Regular cardiac myocyte (primary cell): ENCODE results near the gene FAHD2B. TPM values are rescaled to one million over a fixed set of nuclear protein-coding genes. Genes with fewer than 3 reads are reported as not detected.

ENCODE experiments used
- total RNA-seq: library from RNA; depleted of rRNA; stranded (reverse); fragments of >200 nt; gene quantifications from 2 replicates; pipeline ENCODE4 v1.2.3, GENCODE V29; 2014

The FAHD2B gene
- 2.7 and 3.7 TPM in 2 replicates for total RNA-seq

GRCh38 chr2:97094772-97095611 lies at the start of gene FAHD2B:
TSS of gene FAHD2B (minus strand) at chr2:97094882. CDS start at chr2:97091706, 3,176 bp downstream.

DNA sequence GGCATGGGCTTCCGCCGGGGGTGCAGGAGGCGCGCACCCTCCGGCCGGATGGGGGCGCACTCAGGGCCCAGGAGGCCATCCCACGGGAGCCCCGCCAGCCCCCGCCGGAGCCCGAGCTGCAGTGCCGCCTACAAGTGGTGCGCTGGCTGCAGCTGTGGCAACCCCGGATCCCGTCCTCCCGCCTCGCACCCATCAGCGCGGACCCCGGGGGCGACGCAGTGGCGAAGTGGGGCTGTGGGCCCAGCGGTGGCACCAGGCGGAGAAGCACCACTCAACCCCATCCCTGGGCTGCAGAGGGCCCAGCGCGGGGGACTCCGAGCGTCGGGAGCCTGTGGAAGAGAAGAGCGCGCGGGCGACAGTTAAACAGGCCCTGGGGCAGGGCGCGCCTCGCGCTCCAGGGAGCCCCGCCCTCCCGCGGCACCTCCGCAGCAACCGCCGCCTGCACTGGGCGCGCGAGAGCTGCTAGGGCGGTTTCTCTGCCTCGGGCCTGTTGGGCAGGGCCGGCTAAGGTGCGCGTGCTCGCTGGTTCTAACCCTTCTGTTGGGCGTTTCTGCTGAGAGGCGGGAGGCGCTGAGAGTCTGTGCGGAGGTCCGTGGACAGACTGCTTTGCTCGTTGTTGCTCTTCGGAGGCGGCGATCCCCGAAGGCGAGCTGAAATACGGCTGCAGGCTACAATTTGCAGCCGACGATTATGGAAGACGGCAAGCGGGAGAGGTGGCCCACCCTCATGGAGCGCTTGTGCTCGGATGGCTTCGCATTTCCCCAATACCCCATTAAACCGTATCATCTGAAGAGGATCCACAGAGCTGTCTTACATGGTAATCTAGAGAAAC lies 18.6 kb upstream of the FAHD2B start, which contains the start of gene ANKRD36:
TSS of gene ANKRD36 (plus strand) at position 104 of the 832 bp plus-strand sequence. CDS start at position 691, 587 bp downstream.

Other genes starting within 250 kb of the FAHD2B start
- 3.4 and 14.2 TPM in 2 replicates for gene ANKRD39, start 236.9 kb downstream of the FAHD2B start, total RNA-seq
- gene SEMA4C, start 224.8 kb downstream of the FAHD2B start, total RNA-seq = 15.8 and 24.7 TPM in 2 replicates
- not detected in 2 replicates for gene FAM178B, start 108.3 kb downstream of the FAHD2B start, total RNA-seq
- 21.1 and 24.5 TPM in 2 replicates for gene ANKRD36, start 18.3 kb upstream of the FAHD2B start, total RNA-seq